GM18861 (cell line): ENCODE data around the gene ITSN2.

Experiments used
- ATAC-seq: cut with Tn5 transposase; IDR thresholded peaks from one replicate; pipeline ENCODE4 v1.9.1; 2021; ENCODE audit not compliant: unreplicated experiment

ITSN2 gene

GRCh38 chr2:24272161-24272802 lies 88.1 kb downstream of the ITSN2 start:
- no peak for ATAC-seq

- ATAC-seq: no peak
Measured at GRCh38 chr2:24269265-24269664, 91.1 kb downstream of the ITSN2 start.

GRCh38 chr2:24265212-24265611 lies 95.1 kb downstream of the ITSN2 start:
- no peak for ATAC-seq

GRCh38 chr2:24262421-24262970 lies 97.8 kb downstream of the ITSN2 start:
- no peak for ATAC-seq

- no peak for ATAC-seq
Measured at GRCh38 chr2:24261441-24261840, 98.9 kb downstream of the ITSN2 start.

GRCh38 chr2:24259316-24259715 lies 101.0 kb downstream of the ITSN2 start:
- no peak for ATAC-seq

GRCh38 chr2:24258718-24259117 lies 101.6 kb downstream of the ITSN2 start:
- no peak for ATAC-seq

- no peak for ATAC-seq
Measured at GRCh38 chr2:24253303-24253919, 106.9 kb downstream of the ITSN2 start.

GRCh38 chr2:24247592-24247991 lies 112.7 kb downstream of the ITSN2 start:
- no peak for ATAC-seq

- no peak for ATAC-seq
Measured at GRCh38 chr2:24247164-24247563, 113.2 kb downstream of the ITSN2 start.

GRCh38 chr2:24245986-24246776 lies 114.2 kb downstream of the ITSN2 start:
- ATAC-seq: no peak

GRCh38 chr2:24241528-24241927 lies 118.8 kb downstream of the ITSN2 start:
- ATAC-seq: no peak

GRCh38 chr2:24239553-24239952 lies 120.8 kb downstream of the ITSN2 start:
- ATAC-seq: no peak

- ATAC-seq: no peak
Measured at GRCh38 chr2:24238158-24238557, 122.2 kb downstream of the ITSN2 start.

GRCh38 chr2:24237313-24237712 lies 123.0 kb downstream of the ITSN2 start:
- ATAC-seq: no peak

- ATAC-seq: no peak
Measured at GRCh38 chr2:24233321-24233720, 127.0 kb downstream of the ITSN2 start.

GRCh38 chr2:24231461-24231881 lies 128.9 kb downstream of the ITSN2 start:
- no peak for ATAC-seq

- no peak for ATAC-seq
Measured at GRCh38 chr2:24228470-24228869, 131.9 kb downstream of the ITSN2 start.

GRCh38 chr2:24225499-24226242 lies 134.7 kb downstream of the ITSN2 start:
- no peak for ATAC-seq

GRCh38 chr2:24222946-24223345 lies 137.4 kb downstream of the ITSN2 start:
- no peak for ATAC-seq
